AG04450 (cell line): ENCODE results near the gene ST3GAL6. TPM values are rescaled to one million over a fixed set of nuclear protein-coding genes. Genes with fewer than 3 reads are reported as not detected.

Source experiments
- CTCF ChIA-PET: fragments of 300-600, 350-600 bp; formaldehyde crosslinking; extraction: SDS; loops from one replicate; lab custom pipeline; 2022; ENCODE audit warnings: antibody characterized with exemption, inconsistent platforms; lab: Charles Lee
- POLR2A ChIA-PET: fragments of 350-600 bp; formaldehyde crosslinking; extraction: SDS; loops from one replicate; lab custom pipeline; 2021; ENCODE audit warnings: antibody characterized with exemption, inconsistent platforms; lab: Yijun Ruan, JAX
- DNase-seq: peaks from one replicate; pipeline ENCODE4 v3.0.0-alpha.2; 2011; ENCODE audit warnings: low read depth, low spot score
- H3K27ac ChIP-seq: one replicate; pipeline ENCODE4 v1.5.1; 2012; ENCODE audit warnings: low read depth, low read length, control low read depth
- H3K27me3 ChIP-seq: one replicate; pipeline ENCODE4 v1.6.0; 2012; ENCODE audit warnings: low read length; ENCODE audit not compliant: control insufficient read depth, insufficient read depth
- H3K4me3 ChIP-seq: 2 replicates; pipeline ENCODE4 v1.5.1; 2011; ENCODE audit warnings: mild to moderate bottlenecking, low read depth, low read length, control low read depth
- H3K9me3 ChIP-seq: 2 replicates; pipeline ENCODE4 v1.5.1; 2012; ENCODE audit warnings: low read length; ENCODE audit not compliant: control insufficient read depth, insufficient read depth
- polyA plus RNA-seq: library from polyadenylated mRNA; depleted of rRNA; stranded (reverse); fragments of >200 nt; gene quantifications from 2 replicates; pipeline ENCODE4 v1.2.3, GENCODE V29; 2011
- TF ChIP-seq, protein P1 (sequence below): IDR thresholded peaks from 2 replicates; pipeline ENCODE4 v1.5.1; 2011; ENCODE audit warnings: low read depth, low read length, control low read depth, inconsistent platforms

The ST3GAL6 gene
- polyA plus RNA-seq, 1 experiment = 1.9 TPM

DNA sequence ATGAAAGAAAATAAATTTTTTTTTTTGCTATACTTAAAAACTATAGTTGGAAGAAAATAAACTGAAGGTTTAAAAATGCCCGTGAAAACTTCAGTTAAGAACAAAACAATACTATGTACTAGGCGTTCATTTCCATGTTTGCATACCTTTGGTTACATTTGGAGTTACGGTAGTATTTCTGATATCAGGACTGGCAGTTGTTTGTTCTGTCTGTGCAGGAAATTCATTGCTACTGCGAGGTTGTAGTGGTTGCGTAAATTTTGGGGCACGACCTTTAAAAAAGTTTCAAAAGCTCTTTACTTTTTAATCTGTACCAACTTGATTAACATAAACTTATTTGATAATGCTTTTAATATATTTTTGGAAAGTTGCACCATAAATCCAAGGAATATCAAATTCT is 47.9 kb downstream of the ST3GAL6 start:
- ChIA-PET POLR2A (no interaction called here), CTCF (interaction anchor here (1.3 to 8.5 kb wide), 4 partner anchors 15 to 215 kb away, joined by 3 to 212 read pairs (median 59); partner anchors contain the start of gene CPOX)
- Histone ChIP-seq H3K4me3 (no peak overlapping the region), H3K9me3 (no peaks in the 10 kb centered on the region), H3K27ac (no peak overlapping the region), H3K27me3 (no peaks in the 10 kb centered on the region)
- DNase-seq = no peak
- TF ChIP-seq, protein P1, sequence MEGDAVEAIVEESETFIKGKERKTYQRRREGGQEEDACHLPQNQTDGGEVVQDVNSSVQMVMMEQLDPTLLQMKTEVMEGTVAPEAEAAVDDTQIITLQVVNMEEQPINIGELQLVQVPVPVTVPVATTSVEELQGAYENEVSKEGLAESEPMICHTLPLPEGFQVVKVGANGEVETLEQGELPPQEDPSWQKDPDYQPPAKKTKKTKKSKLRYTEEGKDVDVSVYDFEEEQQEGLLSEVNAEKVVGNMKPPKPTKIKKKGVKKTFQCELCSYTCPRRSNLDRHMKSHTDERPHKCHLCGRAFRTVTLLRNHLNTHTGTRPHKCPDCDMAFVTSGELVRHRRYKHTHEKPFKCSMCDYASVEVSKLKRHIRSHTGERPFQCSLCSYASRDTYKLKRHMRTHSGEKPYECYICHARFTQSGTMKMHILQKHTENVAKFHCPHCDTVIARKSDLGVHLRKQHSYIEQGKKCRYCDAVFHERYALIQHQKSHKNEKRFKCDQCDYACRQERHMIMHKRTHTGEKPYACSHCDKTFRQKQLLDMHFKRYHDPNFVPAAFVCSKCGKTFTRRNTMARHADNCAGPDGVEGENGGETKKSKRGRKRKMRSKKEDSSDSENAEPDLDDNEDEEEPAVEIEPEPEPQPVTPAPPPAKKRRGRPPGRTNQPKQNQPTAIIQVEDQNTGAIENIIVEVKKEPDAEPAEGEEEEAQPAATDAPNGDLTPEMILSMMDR = no peak

DNA sequence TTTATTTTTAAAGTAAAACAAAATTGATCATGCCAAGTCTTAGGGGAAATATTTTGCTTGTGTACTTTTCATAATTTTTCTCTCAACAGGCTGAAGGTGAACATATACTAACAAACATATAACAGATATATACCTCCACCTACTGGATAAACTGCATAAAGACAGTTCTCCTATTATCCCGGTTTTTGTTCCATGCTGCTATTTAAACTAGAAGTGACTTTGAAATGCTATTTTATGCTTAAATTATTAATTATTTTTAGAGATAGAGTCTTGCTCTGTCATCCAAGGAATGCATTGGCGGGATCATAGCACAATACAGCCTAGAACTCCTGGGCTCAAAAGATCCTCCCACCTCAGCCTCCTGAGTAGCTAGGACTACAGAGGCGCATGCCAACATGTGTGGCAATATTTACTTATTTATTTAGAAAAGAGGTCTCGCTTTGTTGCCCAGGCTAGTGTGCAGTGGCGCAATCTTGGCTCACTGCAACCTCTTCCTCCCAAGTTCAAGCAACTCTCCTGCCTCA is 49.8 kb downstream of the ST3GAL6 start:
- H3K4me3 ChIP-seq = no peak overlapping the region
- TF ChIP-seq, protein P1 = peak; percentile 60
- ChIA-PET CTCF (interaction anchor here (0.9 to 8.5 kb wide), 7 partner anchors 15 to 225 kb away, joined by 3 to 359 read pairs (median 13); partner anchors contain the start of gene CPOX), POLR2A (no interaction called here)
- H3K27me3 ChIP-seq = no peaks in the 10 kb centered on the region
- H3K27ac ChIP-seq = no peak overlapping the region
- no peak for DNase-seq
- no peaks in the 10 kb centered on the region for H3K9me3 ChIP-seq

DNA sequence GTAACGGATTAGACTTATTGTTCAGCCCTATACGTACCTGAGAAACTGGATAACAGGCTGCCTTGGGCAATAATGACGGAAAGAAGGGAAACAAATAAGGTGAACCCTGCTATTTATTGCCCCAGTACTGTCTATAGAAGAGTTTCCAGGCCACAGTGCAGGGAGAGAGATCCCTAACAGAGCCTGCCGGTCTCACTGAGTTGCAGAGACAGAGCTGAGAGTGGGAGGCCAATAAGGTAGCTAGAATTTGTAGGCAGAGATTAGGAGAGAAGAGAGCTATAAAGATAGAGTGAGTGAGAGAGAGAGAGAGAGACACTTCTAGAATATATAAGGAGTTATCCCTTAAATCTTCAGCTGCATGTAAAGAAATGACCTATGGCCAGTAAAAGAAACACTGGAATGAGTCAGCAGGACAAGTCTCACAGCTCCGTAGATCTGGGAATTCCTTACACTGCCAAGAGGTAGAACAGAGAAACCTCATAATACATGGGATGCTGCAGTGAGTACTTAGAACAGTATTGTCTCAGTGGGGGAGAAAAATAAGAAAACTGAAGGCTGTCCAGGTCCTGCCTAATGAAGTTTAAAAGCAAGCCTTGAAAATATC is 51.8 kb downstream of the ST3GAL6 start:
- no peaks in the 10 kb centered on the region for H3K9me3 ChIP-seq
- DNase-seq = peak; percentile 61
- H3K27me3 ChIP-seq = no peaks in the 10 kb centered on the region
- TF ChIP-seq, protein P1 = no peak
- no peak overlapping the region for H3K4me3 ChIP-seq
- POLR2A ChIA-PET = interaction anchor here (1.3 to 1.5 kb wide), 2 partner anchors 87 to 179 kb away, joined by 4 to 5 read pairs; partner anchors contain the start of gene DCBLD2
- CTCF ChIA-PET = interaction anchor here (0.9 to 8.5 kb wide), 6 partner anchors 86 to 358 kb away, joined by 3 to 359 read pairs (median 56); partner anchors contain the start of genes CPOX and DCBLD2
- H3K27ac ChIP-seq = no peak overlapping the region

DNA sequence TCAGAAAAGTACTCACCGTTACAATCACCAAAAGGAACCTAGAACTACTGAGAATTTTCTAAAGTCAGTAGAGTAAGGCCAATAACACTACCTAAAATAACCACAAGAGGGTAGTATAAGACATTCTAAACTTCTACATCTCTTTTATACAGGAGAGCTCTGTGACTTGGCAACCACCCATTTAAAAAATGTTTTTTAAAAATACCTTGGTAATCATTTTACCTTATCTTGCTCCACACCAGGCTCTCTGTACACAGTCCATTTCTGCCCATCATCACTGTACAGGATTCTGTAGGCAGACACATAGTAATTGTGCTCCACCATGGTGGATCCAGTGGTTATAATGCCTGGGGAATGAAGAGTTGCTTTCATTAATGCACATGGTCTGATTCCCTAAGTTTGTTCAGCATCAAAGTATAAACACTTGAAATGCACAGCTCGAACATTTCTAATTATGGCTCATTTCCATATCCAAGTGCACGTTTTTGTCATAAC is 54.5 kb downstream of the ST3GAL6 start:
- H3K27me3 ChIP-seq = no peaks in the 10 kb centered on the region
- ChIA-PET POLR2A (interaction anchor here (1.0 to 1.4 kb wide), 3 partner anchors 10 to 177 kb away, joined by 3 to 8 read pairs (median 5); partner anchors contain the start of gene DCBLD2), CTCF (interaction anchor here (0.5 to 8.5 kb wide), 32 partner anchors 8 to 1046 kb away, joined by 3 to 359 read pairs (median 5); partner anchors contain the start of gene DCBLD2)
- TF ChIP-seq, protein P1 = peak; percentile 59
- no peaks in the 10 kb centered on the region for H3K9me3 ChIP-seq
- no peak overlapping the region for H3K27ac ChIP-seq
- no peak overlapping the region for H3K4me3 ChIP-seq
- DNase-seq = peak; percentile 21
